ENCODE results near the gene PSTPIP1. TPM values are rescaled to one million over a fixed set of nuclear protein-coding genes. Genes with fewer than 3 reads are reported as not detected.

PSTPIP1 gene
- total and polyA plus RNA-seq, 2 of the 13 experiments (the other 11 are each of a cell fraction or from before 2014, with no cell fraction given), result 4.4 to 8.7 TPM

DNA sequence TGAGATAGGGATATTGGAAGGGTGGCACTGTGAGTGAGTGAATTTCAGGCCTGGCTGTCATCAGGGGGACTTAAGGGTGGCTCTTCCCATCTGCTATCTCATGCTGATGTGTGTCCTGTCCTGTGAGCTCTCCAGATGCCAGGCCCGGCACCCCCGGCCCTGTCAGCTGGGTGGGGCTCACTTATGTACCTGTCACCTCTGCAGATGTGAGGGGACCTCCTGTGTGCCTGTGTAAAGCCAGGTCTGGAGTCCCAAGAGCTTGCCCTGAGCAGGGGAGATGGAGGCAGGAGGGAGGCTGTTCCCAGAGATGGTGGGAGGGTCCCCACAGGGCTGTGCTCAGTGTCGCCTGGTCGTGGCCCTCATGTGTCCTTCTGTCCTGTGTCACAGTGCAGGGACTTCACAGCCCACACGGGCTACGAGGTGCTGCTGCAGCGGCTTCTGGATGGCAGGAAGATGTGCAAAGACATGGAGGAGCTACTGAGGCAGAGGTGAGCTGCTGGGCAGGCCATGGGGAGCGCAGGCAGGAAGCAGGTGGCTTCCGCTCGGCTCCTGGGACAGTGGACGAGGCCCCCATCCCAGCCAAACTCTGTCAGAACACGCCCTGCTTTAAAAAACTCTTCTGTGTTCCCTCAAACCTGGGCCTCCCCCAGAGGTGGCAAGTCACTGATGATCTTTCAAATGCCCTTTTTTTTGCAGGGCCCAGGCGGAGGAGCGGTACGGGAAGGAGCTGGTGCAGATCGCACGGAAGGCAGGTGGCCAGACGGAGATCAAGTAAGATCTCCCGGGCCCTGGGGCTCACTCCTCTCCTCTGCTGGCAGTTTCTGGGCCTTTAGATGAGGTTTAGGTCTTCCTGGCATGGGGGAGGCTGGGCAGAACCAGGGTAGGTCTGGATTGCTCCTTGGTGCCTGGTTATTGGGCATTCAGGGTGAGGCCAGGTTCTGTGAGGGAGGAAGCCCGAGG is 23.1 kb downstream of the PSTPIP1 start:
- Histone ChIP-seq H3K79me2 (ENCODE audit: insufficient read depth, low read length) (no peaks in the 10 kb centered on the region), H2AFZ (ENCODE audit: low read length) (no peak overlapping the region), H3K9me3 (ENCODE audit: low read length) (no peaks in the 10 kb centered on the region), H3K9ac (ENCODE audit: insufficient read depth, low read depth, low read length) (no peak overlapping the region), H3K4me2 (ENCODE audit: low read depth, low read length) (no peak overlapping the region), H3K4me3 (replicated peaks in 1 of 3; ENCODE audit: insufficient read depth in 1 of 3, low read depth in 2 of 3, low read length in 3 of 3) (no peak overlapping the region), H3K27me3 (ENCODE audit: control insufficient read depth in 1 of 2, insufficient read depth in 2 of 2, low read length in 2 of 2) (peaks cover 8 to 75% of the 10 kb centered on the region in 2 experiments; a peak in 4 of 5 replicates), H3K4me1 (ENCODE audit: insufficient read depth, low read length) (no peaks in the 10 kb centered on the region), H3K27ac (ENCODE audit: extremely low read length, insufficient read depth, low read length) (no peak overlapping the region), H3K36me3 (replicated peaks in 1 of 2; ENCODE audit: control insufficient read depth in 1 of 2, insufficient read depth in 2 of 2, low read length in 2 of 2) (no peaks in the 10 kb centered on the region), H4K20me1 (ENCODE audit: insufficient read depth, low read length) (no peaks in the 10 kb centered on the region)
- FAIRE-seq (no peak), DNase-seq (ENCODE audit: low spot score) (no peak), ATAC-seq (no peak)
- ChIA-PET CTCF (ENCODE audit: low intra/inter-chr PET ratio, low total read pairs) (no interaction called here), POLR2A (no interaction called here)
- intact Hi-C loops (cut with micrococcal nuclease; ENCODE audit: unreplicated experiment), result no loop called here
- in situ Hi-C loops (cut with HindIII; ENCODE audit: extremely low pct_ligation_motif_present, low pct_unique_long_range_greater_than_20kb), result no loop called here
- 61% methylated on average over 9 of the region's 20 CpGs for WGBS (ENCODE audit: low lambda C conversion rate)
- TF ChIP-seq, protein P1, sequence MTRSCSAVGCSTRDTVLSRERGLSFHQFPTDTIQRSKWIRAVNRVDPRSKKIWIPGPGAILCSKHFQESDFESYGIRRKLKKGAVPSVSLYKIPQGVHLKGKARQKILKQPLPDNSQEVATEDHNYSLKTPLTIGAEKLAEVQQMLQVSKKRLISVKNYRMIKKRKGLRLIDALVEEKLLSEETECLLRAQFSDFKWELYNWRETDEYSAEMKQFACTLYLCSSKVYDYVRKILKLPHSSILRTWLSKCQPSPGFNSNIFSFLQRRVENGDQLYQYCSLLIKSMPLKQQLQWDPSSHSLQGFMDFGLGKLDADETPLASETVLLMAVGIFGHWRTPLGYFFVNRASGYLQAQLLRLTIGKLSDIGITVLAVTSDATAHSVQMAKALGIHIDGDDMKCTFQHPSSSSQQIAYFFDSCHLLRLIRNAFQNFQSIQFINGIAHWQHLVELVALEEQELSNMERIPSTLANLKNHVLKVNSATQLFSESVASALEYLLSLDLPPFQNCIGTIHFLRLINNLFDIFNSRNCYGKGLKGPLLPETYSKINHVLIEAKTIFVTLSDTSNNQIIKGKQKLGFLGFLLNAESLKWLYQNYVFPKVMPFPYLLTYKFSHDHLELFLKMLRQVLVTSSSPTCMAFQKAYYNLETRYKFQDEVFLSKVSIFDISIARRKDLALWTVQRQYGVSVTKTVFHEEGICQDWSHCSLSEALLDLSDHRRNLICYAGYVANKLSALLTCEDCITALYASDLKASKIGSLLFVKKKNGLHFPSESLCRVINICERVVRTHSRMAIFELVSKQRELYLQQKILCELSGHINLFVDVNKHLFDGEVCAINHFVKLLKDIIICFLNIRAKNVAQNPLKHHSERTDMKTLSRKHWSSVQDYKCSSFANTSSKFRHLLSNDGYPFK (CRISPR knock-in tag; IDR thresholded peaks at IDR 0.05; ENCODE audit: borderline replicate concordance), result 0 out of 2 replicates have a peak, but pooled peaks have one; percentile 11
- TF ChIP-seq HOXA3 (CRISPR knock-in tag; IDR thresholded peaks at IDR 0.05), result no peak
- BruUV-seq (replicated peaks), result no TSS peak

Measured in HepG2 (cell line).